ENCODE measurements around the gene NRXN3.

DNA sequence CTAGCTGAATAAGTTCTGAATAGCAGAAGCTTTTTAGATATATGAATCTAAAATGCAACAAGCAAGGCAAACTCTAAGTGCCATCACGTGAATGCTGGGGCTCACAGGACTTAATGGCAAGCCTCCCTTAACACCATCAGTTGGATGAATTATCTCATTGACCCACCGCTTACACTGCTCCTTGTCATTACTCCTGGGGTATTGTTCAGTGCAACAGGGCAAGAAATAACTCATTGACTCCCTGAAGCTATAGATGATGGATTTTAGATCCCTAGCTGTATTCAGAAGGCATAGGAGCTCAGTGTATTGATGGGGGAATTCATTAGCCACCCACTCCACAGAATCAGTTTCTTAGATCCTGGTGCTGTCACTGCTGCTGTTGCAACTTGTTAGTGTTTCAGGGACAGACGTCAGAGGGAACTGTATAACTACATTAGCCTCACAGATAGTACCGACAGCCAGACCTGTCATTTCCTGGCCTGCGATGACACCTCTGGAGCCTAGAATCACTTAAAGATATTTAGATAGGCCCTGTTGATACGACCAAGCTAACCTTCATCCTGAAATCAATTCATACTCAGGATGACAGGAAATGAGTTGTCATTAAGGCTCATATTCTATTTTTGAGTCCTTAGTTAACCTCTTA is 1305.8 kb downstream of the NRXN3 start:
- no peak for TF ChIP-seq POLR2A (IDR thresholded peaks at IDR 0.05)
- TF ChIP-seq, protein P1, sequence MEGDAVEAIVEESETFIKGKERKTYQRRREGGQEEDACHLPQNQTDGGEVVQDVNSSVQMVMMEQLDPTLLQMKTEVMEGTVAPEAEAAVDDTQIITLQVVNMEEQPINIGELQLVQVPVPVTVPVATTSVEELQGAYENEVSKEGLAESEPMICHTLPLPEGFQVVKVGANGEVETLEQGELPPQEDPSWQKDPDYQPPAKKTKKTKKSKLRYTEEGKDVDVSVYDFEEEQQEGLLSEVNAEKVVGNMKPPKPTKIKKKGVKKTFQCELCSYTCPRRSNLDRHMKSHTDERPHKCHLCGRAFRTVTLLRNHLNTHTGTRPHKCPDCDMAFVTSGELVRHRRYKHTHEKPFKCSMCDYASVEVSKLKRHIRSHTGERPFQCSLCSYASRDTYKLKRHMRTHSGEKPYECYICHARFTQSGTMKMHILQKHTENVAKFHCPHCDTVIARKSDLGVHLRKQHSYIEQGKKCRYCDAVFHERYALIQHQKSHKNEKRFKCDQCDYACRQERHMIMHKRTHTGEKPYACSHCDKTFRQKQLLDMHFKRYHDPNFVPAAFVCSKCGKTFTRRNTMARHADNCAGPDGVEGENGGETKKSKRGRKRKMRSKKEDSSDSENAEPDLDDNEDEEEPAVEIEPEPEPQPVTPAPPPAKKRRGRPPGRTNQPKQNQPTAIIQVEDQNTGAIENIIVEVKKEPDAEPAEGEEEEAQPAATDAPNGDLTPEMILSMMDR (IDR thresholded peaks at IDR 0.05) = no peak

Data from body of pancreas (tissue), 4 donors.